Measurements from ENCODE around the gene MCF2L2.

DNA sequence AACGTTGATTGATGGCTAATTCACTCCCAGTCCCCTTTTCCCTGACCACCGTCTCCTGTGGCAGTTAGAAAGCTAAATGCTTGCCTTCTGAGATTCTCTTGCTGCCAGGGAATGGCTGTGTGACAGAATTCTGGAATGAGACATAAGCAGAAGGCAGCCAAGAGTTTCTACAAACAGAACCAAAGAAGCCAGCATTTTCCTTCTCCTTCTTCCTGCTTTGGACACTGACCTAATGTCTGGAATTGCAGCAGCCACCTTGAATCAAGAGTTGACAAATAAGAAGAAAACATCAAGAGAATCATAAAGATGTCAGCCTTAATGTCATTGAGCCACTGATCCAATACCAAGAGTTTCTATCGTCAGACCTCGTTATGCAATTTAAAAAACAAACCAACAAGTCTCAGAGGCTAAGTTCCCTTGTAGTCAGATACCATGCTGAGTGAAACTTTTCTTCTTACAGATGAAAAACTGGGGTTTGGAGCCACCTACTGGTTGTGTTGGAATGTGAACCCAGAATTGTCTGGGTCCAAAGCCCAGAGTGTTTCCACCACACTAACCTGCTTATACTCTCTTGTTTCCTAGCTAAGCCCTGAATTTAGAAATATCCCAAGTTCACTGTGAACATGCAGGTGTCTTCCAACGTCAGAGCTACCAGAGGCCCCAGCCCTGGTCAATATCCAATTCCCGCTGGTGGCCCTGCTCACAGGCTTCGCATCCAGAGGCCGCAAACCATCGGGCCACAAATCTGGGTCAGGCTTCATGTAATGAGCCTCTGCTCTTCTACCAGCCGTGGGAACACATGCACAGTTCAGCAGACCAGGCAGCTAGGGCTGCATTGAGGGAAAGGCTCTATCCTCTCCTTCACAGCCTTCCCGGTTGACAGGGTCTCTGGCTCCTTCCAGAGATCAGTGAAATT, 42.5 kb downstream of the MCF2L2 start:
- no peak for TF ChIP-seq ZNF274 (IDR thresholded peaks at IDR 0.05; ENCODE audit: low read depth, low read length)
- TF ChIP-seq YY1 (IDR thresholded peaks at IDR 0.05; ENCODE audit: insufficient read depth, insufficient read length) = no peak

Measured in NT2/D1 (cell line).